ENCODE data around the gene BLACAT1. TPM values are rescaled to one million over a fixed set of nuclear protein-coding genes. Genes with fewer than 3 reads are reported as not detected.

BLACAT1 gene
- total RNA-seq, 4 donors from 2014 or later: 0.48 TPM; not detected in 3

GRCh38 chr1:205423814-205424399 is 31.9 kb downstream of the BLACAT1 start:
- TF ChIP-seq CTCF (IDR thresholded peaks at IDR 0.05): no peak
- no peak for TF ChIP-seq EP300 (IDR thresholded peaks at IDR 0.05; ENCODE audit: low read depth)
- no peak for TF ChIP-seq POLR2A (IDR thresholded peaks at IDR 0.05)
- intact Hi-C loops (cut with DNase I; ENCODE audit: low total_unique reads): no loop called here
- H3K27me3 ChIP-seq: peaks cover 28% of the 10 kb centered on the region
- H3K9me3 ChIP-seq: no peaks in the 10 kb centered on the region
- in situ Hi-C loops (cut with MboI; ENCODE audit: low pct_ligation_motif_present in 1 of 4, low pct_unique_long_range_greater_than_20kb in 1 of 4, low sequenced_read_pairs in 3 of 4): no loop called here
- no peak overlapping the region for H3K4me3 ChIP-seq
- DNase-seq: no peak
- WGBS, 2 donors (ENCODE audit: low coverage in 1 of 2): 84% methylated on average over 6 of the region's 6 CpGs
- H3K27ac ChIP-seq: no peak overlapping the region
- no peaks in the 10 kb centered on the region for H3K36me3 ChIP-seq
- H3K4me1 ChIP-seq: no peaks in the 10 kb centered on the region

- no peak for DNase-seq
Observed at GRCh38 chr1:205422993-205423642, 32.7 kb downstream of the BLACAT1 start.

GRCh38 chr1:205421798-205422197 is 34.0 kb downstream of the BLACAT1 start, which contains the start of gene LEMD1:
Gene LEMD1 (minus strand): TSS chr1:205422056. CDS start chr1:205420536, 1,520 bp downstream.
- no peak for DNase-seq
- intact Hi-C loops (cut with DNase I; ENCODE audit: low total_unique reads) (no loop called here), in situ Hi-C loops (cut with MboI; ENCODE audit: low pct_ligation_motif_present in 1 of 4, low pct_unique_long_range_greater_than_20kb in 1 of 4, low sequenced_read_pairs in 3 of 4) (no loop called here)
- H3K27ac ChIP-seq: no peak within 1 kb of the TSS
- no peaks in the 10 kb centered on the region for H3K36me3 ChIP-seq
- H3K4me3 ChIP-seq: no peak within 1 kb of the TSS
- no peaks in the 10 kb centered on the region for H3K4me1 ChIP-seq
- TF ChIP-seq CTCF (IDR thresholded peaks at IDR 0.05) (no peak), EP300 (IDR thresholded peaks at IDR 0.05; ENCODE audit: low read depth) (no peak), POLR2A (IDR thresholded peaks at IDR 0.05) (no peak), POLR2AphosphoS5 (IDR thresholded peaks at IDR 0.05) (no peak)
- no peaks in the 10 kb centered on the region for H3K9me3 ChIP-seq
- H3K27me3 ChIP-seq: peaks cover 28% of the 10 kb centered on the region
- 74 to 78% methylated on average over 2 of the region's 2 CpGs for WGBS, 2 donors (ENCODE audit: low coverage in 1 of 2)

More at GRCh38 chr1:205422993-205423642, 32.7 kb downstream of the BLACAT1 start:
- in situ Hi-C loops (cut with MboI; ENCODE audit: low pct_ligation_motif_present in 1 of 4, low pct_unique_long_range_greater_than_20kb in 1 of 4, low sequenced_read_pairs in 3 of 4) (no loop called here), intact Hi-C loops (cut with DNase I; ENCODE audit: low total_unique reads) (no loop called here)
- H3K9me3 ChIP-seq: no peaks in the 10 kb centered on the region
- 58 to 70% methylated on average over 2 to 4 of the region's 4 CpGs for WGBS, 2 donors (ENCODE audit: low coverage in 1 of 2)
- no peaks in the 10 kb centered on the region for H3K36me3 ChIP-seq
- TF ChIP-seq POLR2AphosphoS5 (IDR thresholded peaks at IDR 0.05) (no peak), POLR2A (IDR thresholded peaks at IDR 0.05) (no peak), EP300 (IDR thresholded peaks at IDR 0.05; ENCODE audit: low read depth) (no peak), CTCF (IDR thresholded peaks at IDR 0.05) (no peak)
- no peak overlapping the region for H3K27ac ChIP-seq
- H3K27me3 ChIP-seq: peaks cover 28% of the 10 kb centered on the region
- no peak overlapping the region for H3K4me3 ChIP-seq
- H3K4me1 ChIP-seq: no peaks in the 10 kb centered on the region

- Histone ChIP-seq H3K36me3 (no peaks in the 10 kb centered on the region), H3K4me3 (no peak overlapping the region), H3K9me3 (no peaks in the 10 kb centered on the region), H3K4me1 (no peaks in the 10 kb centered on the region), H3K27ac (no peak overlapping the region), H3K27me3 (peaks cover 28% of the 10 kb centered on the region)
- WGBS, 2 donors (ENCODE audit: low coverage in 1 of 2): 65 to 70% methylated on average over 2 of the region's 2 CpGs
- intact Hi-C loops (cut with DNase I; ENCODE audit: low total_unique reads): no loop called here
- in situ Hi-C loops (cut with MboI; ENCODE audit: low pct_ligation_motif_present in 1 of 4, low pct_unique_long_range_greater_than_20kb in 1 of 4, low sequenced_read_pairs in 3 of 4): no loop called here
- no peak for DNase-seq
- TF ChIP-seq EP300 (IDR thresholded peaks at IDR 0.05; ENCODE audit: low read depth) (no peak), CTCF (IDR thresholded peaks at IDR 0.05) (no peak), POLR2AphosphoS5 (IDR thresholded peaks at IDR 0.05) (no peak), POLR2A (IDR thresholded peaks at IDR 0.05) (no peak)
Observed at GRCh38 chr1:205420938-205421337, 34.9 kb downstream of the BLACAT1 start.

Data from transverse colon (tissue), 4 donors.